HEK293T (cell line): ENCODE data around the gene DNAJC1.

Experiments used
- ARNT ChIP-seq: fragments of 450-650 bp; IDR thresholded peaks from 2 replicates; pipeline ENCODE4 v1.6.1; 2017; ENCODE audit warnings: mild to moderate bottlenecking
- BHLHE40 ChIP-seq: fragments of 450-650 bp; IDR thresholded peaks from 2 replicates; pipeline ENCODE4 v1.6.1; 2016; ENCODE audit warnings: mild to moderate bottlenecking, moderate library complexity, borderline replicate concordance
- FOXK2 ChIP-seq: fragments of 450-650 bp; IDR thresholded peaks from 2 replicates; pipeline ENCODE4 v1.6.1; 2016; ENCODE audit warnings: mild to moderate bottlenecking
- HDGF ChIP-seq: fragments of 450-650 bp; IDR thresholded peaks from 2 replicates; pipeline ENCODE4 v1.6.1; 2017; ENCODE audit warnings: antibody characterized with exemption, borderline replicate concordance
- SP1 ChIP-seq: fragments of 450-650 bp; IDR thresholded peaks from 2 replicates; pipeline ENCODE4 v1.6.1; 2017
- TARDBP ChIP-seq: fragments of 450-650 bp; IDR thresholded peaks from 2 replicates; pipeline ENCODE4 v1.6.1; 2016
- ZNF384 ChIP-seq: fragments of 450-650 bp; IDR thresholded peaks from 2 replicates; pipeline ENCODE4 v1.6.1; 2016

- TF ChIP-seq ARNT (no peak), SP1 (no peak), HDGF (no peak), FOXK2 (no peak), ZNF384 (no peak), BHLHE40 (no peak), TARDBP (no peak)
These were observed 205.4 kb downstream of the DNAJC1 start for GRCh38 chr10:21797984-21798765.
